Bone marrow (tissue), 2 donors: ENCODE measurements around the gene DSG3.

Experiments used
- DNase-seq, 2 donors: peaks; one replicate each; lab custom pipeline; 2025; lab: John Stamatoyannopoulos, UW

Gene DSG3

DNA sequence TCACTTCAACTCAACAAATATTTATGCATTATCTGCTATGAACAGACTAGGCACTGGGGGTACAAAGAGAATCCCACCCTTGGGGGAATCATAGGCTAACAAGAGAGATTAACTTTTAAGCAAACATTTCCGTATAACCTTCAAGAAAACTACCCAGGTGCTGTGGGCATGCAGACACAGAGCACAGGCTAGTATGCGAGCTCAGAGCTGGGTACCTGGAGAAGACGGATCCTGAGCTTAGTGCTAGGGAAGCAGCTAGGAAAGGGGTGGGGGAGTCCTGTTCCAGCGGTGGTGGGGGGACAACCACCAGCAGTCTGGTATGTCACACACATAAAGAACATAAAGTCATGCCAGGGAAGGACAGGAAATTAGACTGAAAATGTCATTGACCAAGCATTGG, 17.5 kb upstream of the DSG3 start:
- no peak for DNase-seq

DNA sequence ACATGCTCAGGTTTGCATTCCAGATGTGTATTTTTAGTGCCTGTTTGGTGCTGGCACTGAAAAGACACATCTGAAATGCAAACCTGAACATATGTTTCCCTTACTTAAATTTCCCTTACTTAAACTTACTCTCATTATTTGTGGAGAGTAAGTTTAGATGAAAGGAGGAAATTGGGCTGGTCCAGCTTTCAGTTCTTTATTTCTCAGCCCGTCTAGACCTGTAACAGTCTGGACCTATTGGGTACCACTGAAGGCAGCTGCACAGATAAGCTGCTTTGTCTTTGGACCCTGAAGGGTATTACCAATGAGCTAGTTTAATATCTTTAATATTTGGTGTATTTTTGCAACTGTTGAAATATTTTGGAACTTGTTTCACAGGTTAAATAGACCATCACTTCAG, 17.0 kb upstream of the DSG3 start:
- DNase-seq = no peak

DNA sequence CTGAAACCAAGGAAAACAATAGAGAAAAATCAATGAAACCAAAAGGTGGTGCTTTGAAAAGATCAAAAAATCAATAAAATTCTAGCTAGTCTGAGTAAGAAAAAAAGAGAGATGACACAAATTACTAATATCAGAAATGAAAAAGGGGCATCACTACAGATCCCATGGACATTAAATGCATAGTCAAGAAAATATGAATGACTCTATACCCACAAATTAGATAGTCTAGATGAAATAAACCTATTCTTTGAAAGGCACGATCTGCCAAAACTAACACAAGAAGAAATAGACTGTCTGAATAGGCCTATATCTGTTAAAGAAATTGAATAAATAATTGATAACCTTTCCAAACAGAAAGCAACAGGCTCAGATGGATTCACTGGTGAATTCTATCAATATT, 15.2 kb upstream of the DSG3 start:
- no peak for DNase-seq

DNA sequence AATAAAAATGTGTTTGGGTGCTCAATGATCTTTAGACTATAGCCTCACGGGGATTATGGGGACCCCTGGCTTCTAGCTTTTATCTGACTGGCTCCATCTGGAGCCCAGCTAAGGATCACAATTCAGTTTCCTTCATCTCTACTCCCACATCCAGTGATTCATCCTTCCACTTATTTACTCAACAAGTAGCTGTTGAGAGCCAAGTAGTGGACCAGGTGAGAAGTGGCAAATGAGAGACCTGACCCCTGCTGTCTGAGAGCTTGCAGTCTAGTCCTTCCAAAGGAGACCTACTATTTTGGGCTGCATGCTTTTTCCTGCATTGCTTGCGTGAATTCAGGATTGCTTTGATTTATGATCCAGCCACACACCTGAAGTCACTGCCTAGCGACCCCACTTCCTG, 10.7 kb upstream of the DSG3 start:
- no peak for DNase-seq

DNA sequence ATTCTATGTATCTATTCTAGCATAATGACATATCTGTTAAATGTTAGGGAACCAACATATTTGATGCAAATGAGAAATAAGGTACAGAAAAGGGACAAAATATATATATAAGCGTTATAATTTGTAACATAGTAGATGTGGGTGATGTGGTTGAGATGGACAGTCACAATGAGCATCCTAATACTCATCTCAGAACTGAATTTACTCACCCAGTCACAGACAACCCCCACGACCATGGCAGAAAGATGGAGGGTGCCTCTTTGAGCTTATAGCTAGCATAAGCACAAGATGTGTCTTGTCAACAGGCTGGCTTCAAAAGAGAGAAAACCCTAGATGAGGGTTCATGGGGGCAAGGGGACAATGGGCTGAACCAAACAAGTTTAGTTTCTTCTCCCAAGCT, 9.1 kb upstream of the DSG3 start:
- no peak for DNase-seq

DNA sequence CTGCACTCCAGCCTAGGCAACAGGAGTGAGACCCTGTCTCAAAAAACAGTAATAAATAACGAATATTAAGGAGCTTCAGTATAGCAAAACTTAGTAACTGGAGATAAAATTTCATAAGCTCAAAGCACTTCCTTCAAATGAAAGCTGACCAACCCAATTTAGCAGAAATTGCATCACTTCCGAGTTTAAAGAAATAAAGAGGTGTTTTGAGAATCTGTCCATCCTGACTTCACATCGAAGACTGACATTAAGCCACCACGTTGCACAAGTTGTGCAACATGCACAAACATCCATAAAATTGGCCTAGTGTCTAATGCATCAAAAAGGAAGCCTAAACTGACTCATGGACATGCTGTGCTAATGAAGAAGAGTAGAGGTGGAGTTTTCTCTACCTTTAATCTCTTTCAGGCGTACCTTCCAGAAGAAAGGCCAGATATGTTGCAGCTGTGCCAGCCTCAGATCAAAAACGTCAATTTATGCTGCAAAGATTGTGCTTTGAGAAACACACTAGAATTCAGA, 7.7 kb upstream of the DSG3 start:
- DNase-seq = no peak

DNA sequence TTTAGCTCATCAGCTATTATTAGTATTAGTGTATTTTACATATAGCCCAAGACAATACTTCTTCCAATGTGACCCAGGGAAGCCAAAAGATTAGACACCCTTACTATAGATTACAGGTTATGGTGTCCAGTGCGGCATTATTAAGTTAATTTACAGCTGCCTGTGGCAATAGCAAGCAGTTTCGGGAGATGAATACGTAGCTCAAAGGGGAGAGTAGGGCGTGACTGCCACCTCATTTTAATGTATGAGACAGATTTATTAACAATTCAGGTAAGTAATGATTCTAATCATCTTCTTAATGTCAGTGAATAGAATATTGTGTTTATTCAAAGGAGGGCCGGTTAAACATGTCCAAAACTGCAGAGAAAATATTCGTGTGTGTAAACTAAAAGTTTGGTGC, 6.8 kb upstream of the DSG3 start:
- no peak for DNase-seq

DNA sequence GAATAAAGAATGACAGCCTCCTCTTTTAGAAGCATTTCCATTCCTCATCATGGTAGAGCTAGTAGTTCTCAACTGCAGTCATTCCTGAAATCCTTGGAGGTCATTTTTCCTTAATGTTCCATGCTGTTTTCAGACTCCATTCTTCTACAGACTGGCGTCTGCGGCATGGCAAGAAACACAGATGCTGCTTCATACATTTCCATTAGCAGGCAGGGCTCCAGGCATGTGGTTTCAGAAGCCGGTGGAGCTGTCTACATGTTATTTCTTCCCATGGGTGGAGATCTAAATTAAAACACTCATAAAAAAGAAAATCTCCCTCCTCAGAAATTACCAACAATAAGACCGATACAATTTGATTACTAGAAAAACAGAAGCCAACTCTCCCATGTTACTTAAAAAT, 6.0 kb upstream of the DSG3 start:
- DNase-seq = no peak

DNA sequence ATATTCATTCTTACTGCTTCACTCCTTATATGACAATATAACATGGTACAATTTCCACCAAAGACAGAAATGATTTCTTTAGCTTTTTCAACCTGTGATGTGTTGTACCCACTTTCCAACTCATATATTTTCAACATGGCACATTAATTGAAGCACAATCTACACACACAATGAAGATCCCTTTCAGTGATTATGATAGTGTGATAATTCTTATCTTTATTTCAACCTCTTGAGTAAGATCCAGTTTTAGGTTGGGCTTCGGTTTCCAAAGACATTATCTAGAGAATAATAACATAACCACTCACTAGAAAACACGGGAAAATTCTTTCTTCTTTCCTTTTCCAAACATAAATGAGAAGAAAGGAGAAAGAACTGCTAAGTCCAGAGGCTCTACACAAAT, 3.4 kb upstream of the DSG3 start:
- no peak for DNase-seq

DNA sequence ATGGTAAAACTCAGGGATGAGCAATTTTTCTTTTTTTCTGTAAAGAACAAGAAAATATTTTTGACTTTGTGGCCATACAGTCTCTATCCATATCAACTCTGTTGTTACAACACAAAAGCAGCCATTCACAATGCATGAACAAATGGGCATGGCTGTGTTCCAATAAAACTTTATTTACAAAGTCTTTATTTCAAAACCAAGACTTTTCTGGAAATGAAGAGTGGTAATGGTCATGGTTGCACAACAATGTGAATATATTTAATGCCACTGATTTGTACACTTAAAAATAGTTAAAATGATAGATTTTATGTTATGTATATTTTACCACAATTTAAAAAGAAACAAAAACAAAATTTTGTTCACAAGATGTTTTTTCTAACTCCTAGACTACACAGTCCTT, 1.6 kb upstream of the DSG3 start:
- no peak for DNase-seq

DNA sequence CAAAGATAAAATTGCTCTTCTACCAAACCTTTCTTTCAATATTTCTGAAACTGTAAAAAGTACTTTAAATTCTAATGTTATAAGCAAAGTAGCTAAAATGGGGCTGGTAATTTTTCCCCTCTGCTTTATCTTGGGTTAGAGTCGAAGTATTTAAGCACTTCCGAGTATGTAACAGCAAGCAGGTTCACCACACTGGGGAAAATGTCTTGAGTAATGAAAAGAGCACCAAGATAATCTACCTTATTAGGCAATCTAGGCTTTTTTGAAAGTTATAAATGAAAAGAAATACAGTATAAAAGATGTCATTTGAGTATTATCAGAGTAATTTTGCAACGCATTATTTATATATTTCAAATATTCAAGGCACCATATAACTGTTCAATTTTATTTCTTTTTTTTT, 687 bp upstream of the DSG3 start:
- DNase-seq = no peak

DNA sequence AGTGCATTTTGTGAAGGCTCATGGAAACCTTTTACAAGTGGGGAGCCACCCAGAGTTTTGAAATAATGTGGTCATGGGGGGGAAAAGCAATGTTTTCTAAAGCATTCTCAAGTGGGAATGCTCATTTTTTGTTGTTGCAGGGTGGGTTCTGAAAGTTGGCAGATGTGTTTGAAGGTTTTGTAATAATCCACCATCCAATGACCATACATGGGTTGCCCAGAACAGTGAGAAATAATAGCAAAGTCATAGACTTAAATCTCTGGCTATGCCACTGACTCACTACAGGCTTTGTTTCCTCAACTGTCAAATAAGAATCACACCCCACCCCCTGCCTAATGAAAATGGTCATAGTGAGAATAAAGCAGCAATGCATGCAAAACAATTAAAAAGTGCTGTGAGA, 2.9 kb downstream of the DSG3 start:
- DNase-seq = no peak

DNA sequence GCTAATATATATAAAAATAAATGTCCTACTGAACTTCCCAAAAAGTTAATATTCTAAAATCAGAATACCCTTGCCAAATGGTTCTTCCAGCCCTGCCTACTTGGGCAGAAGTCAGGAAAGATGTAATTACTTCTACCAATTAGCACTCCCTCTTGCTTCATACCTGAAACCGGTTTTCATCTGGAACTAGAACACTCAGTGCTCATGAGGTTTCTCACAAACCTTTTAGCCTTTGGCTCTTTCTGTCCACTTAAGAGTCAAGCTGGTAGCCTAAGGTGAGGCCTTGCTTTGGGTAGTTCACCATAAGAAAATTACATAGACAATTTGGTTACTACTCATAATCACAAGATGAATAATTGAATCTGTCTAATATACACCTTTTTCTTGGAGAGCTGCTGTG, 4.1 kb downstream of the DSG3 start:
- no peak for DNase-seq

DNA sequence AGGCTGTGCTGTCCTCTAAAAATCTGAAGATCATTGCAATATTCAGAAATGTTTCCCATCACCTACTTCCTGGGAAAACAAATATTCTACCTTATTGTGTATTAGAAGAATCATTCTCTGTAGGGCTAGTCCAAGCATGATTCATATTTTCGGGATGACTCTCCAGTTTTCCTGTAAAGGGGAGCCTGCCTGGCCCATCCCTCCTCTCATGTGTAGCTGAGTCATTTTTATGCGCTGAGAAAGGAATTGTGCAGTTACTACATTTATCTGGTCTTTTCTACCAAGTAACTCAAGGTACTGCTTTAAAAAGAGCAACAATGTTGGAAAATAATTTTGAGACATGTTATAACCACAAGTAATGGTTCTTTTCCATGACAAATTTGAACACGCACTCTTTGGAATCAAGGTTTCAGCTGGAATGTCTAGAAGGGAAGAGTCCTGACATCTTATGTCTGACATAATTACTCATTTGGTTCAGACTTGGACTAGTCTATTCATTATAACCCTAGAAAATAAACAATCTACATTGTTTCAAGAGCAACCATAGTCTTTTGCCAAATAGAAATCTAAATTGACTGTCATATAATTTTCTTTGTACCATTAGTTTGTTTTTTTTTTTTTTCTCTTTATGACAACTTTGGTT, 6.6 kb downstream of the DSG3 start:
- DNase-seq = no peak

DNA sequence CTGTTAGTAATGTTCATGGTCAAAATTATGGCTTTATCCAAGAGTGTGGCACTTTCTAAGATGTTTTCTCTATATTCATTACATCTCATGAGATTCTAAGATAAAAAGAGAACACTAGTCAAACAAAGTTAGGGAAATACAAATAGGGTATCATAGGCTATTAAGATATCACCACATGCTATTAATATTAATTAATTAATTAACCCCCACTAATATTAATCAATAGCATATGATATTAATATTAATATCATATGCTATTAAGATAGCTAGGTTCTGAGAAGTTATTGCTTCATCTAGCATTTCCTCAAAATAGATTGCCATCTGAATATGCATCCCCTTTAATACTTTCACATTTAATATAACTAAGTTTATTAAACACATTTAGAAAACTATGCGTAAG, 22.1 kb downstream of the DSG3 start:
- DNase-seq = no peak

DNA sequence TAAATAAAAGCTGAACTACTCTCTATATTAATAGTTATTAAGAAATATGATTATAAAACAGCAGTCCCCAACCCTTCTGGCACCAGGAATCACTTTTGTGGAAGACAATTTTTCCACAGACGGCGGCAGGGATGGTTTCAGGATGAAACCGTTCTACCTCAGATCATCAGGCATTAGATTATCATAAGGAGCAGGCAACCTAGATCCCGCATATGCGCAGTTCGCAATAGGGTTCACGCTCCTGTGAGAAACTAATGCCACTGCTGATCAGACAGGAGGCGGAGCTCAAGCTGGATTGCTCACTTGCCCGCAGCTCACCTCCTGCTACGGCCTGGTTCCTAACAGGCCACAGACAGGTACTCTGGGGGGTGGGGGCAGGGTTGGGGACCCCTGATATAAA, 31.1 kb downstream of the DSG3 start:
- DNase-seq = no peak

DNA sequence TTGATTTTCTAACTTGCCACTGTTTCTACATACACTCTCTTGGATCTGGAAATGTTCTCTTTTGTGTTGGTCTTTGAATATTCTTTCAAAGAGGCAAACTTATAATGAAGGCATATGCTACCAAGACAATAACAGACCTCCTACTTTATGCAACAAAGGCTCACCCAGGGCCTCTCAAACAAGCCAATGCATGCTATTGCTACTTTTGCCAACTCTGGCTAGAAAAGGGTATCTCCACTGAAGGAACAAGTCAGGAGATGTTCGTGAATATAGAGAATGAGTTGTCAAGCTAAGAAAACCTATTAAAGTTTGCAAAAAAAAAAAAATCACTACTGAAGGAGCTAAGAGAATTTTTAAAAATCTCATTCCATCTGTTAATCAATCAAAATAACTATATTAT, 34.5 kb downstream of the DSG3 start:
- no peak for DNase-seq

DNA sequence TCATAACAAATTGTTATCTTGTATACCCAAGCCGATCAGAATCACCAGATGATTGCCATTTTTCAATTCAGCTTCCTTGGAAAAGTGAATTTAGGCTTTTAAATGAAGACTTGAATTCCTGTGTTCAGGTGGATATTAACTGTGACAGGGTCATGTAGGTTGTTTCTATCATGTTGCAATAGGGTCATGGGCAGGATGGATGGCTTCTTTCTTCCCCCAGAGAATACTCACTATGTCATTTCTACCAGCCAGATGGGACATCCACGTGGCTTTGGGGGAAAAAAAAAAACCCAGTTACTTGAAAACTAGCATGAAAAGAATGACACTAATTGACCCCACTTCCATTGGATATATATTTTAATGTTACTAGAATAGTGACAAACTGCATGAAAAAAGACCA, 35.9 kb downstream of the DSG3 start:
- DNase-seq = no peak

DNA sequence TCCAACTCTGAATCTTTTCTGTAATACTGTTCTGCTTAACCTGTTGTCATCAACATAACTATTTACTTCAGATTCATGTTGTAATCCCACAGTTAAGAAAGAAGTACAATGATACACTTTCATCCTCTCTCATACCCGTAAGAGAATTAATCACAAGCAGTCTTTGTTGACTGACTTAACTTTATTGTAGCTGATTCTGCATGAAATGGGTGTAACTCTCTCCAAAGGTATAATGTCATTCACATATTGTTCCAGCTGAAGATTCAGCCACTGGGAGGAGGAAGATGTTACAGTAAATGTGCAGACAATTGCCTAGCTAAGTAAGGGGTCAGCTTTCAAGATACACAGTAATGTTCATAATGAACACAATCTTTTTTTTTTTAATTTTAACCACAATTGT, 36.9 kb downstream of the DSG3 start:
- DNase-seq = no peak

DNA sequence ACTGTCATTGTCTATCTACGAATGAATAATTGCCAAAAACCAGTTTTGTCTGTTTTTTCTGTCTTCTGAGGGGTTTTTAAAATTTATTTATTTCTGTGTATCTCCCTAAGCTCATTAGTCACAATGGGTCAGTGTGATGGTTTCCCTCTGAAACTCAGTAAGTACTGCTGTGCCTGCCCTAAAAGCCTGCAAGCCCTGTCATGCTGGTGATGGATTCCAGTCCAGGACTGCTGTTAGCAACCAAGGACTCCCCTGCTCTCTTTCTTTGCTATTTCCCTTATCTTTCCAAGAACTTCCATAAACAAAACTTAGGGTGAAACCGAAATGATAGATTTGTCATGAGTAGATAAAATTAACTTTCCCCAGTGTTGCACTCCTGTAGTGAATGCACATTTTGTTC, 38.6 kb downstream of the DSG3 start:
- DNase-seq = no peak

DNA sequence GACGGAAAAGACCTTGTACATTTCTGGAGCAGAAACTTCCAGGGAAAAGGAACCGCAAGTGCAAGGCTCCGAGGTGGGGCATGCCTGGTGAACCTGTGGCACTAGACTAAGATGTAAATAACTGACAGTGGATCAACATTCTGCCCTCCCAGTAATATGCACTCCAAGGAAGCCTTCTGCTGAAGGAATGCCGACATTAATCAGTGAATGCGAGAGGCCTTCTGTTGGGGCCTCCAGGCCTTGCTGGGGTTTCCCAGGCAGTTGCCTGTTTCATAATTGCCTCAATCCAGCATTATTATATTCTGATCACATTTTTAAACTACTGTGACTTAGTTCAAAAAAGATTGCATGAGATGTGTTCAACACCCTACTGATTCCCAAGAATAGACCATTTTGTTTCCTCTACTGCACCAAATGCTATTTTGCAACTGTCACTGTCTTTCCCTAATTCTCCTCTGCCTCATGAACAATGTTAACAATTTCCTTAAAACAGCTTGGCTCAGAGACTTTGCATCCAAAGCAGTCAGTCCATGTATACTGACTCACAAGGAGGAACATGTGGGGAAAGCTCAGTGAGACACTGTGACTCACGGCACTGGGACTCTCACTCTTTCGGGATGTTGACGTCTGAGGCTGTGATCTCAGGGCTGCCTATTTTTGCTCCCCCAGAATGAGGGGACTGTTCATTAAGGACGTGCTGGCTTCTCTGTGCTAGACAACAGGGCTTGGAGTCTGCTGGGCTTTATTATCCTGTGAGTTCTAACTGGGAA, 39.9 kb downstream of the DSG3 start:
- no peak for DNase-seq

DNA sequence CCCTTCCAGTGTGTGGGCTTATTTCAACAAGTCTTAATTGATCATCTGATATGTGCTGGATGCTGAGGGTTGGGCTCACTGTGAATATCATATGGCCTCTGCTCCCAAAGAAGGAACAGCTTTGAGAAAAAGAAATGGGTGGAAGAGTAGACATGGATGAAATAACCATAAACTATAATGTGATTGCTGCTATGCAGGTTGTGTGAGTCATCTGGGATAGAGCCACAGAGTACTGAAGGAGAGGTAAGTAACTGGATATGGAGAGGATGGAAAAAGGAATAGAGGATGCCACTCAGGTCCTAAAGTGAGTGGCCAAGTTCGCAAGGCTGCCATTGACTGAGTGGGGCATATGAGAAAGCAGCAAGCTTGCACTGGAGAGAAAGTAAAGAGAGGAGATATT, 41.8 kb downstream of the DSG3 start:
- no peak for DNase-seq

DNA sequence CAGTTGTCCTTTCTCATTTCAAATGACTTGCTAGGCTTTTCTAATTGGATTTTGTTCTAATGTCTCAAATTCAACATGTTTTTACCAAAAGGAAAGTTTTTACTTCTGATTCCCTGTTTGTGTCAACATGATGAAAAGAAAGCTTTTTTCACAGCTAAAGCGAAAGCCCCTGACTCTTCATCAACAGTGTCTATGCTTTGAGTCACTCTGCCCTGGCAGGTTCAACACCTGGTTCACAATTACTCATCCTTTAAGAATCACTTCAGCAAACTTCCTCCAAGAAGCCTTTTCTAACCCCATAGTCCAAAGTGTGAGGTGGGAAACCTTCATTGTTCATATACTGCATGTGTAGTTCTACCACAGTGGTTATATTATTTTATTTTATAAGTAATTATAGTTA, 42.8 kb downstream of the DSG3 start:
- no peak for DNase-seq

DNA sequence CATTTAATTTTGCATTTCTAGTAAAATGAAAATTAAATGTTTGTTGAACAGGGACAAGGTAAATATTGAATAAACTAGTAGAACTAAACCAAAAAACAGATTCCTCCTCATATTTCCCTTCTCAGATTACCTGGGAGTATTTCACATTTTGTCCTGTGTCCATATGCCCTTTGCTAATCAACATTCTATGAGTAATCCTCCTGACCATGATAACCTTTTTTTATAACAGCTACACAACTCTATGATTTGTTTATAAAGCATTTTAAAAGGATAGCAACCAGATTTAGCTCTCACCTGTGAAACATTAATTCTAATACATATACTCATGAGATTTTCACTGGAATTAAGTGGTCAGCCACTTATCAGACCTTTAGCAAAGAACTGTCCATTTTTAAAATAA, 43.3 kb downstream of the DSG3 start:
- DNase-seq = no peak
